Adipocyte (in vitro differentiated cells): Measurements from ENCODE around the gene HGF.
A peak's percentile ranks its signal among the peaks of the same experiment; 100 is the strongest.

Source experiments
- DNase-seq: peaks from one replicate; pipeline ENCODE4 v3.0.0-alpha.2; 2015; ENCODE audit warnings: low read depth
- H3K27me3 ChIP-seq: replicated peaks from 2 replicates; pipeline ENCODE4 v1.7.0; 2013; ENCODE audit warnings: mild to moderate bottlenecking, low read length, moderate library complexity; ENCODE audit not compliant: control insufficient read depth, insufficient read depth
- H3K36me3 ChIP-seq: 2 replicates; pipeline ENCODE4 v1.7.0; 2013; ENCODE audit warnings: low read length, mild to moderate bottlenecking, moderate library complexity; ENCODE audit not compliant: control insufficient read depth, insufficient read depth, severe bottlenecking
- H3K4me1 ChIP-seq: 2 replicates; pipeline ENCODE4 v1.7.0; 2013; ENCODE audit warnings: mild to moderate bottlenecking, low read length, moderate library complexity; ENCODE audit not compliant: control insufficient read depth, insufficient read depth
- H3K4me3 ChIP-seq: 2 replicates; pipeline ENCODE4 v1.7.0; 2013; ENCODE audit warnings: mild to moderate bottlenecking, low read length, moderate library complexity
- H3K9ac ChIP-seq: 2 replicates; pipeline ENCODE4 v1.7.0; 2013; ENCODE audit warnings: mild to moderate bottlenecking, low read length, moderate library complexity
- H3K9me3 ChIP-seq: 2 replicates; pipeline ENCODE4 v1.7.0; 2013; ENCODE audit warnings: mild to moderate bottlenecking, low read length, moderate library complexity; ENCODE audit not compliant: control insufficient read depth

The HGF gene

GRCh38 chr7:81690688-81691087 is 79.2 kb downstream of the HGF start:
- no peak for DNase-seq
- H3K9ac ChIP-seq, result no peak overlapping the region
- H3K36me3 ChIP-seq, result no peaks in the 10 kb centered on the region
- no peaks in the 10 kb centered on the region for H3K27me3 ChIP-seq
- no peak overlapping the region for H3K4me3 ChIP-seq
- no peaks in the 10 kb centered on the region for H3K9me3 ChIP-seq
- peaks cover 15% of the 10 kb centered on the region for H3K4me1 ChIP-seq

- H3K36me3 ChIP-seq, result no peaks in the 10 kb centered on the region
- no peak overlapping the region for H3K9ac ChIP-seq
- DNase-seq, result no peak
These were observed 79.6 kb downstream of the HGF start for GRCh38 chr7:81690251-81690650.

DNA sequence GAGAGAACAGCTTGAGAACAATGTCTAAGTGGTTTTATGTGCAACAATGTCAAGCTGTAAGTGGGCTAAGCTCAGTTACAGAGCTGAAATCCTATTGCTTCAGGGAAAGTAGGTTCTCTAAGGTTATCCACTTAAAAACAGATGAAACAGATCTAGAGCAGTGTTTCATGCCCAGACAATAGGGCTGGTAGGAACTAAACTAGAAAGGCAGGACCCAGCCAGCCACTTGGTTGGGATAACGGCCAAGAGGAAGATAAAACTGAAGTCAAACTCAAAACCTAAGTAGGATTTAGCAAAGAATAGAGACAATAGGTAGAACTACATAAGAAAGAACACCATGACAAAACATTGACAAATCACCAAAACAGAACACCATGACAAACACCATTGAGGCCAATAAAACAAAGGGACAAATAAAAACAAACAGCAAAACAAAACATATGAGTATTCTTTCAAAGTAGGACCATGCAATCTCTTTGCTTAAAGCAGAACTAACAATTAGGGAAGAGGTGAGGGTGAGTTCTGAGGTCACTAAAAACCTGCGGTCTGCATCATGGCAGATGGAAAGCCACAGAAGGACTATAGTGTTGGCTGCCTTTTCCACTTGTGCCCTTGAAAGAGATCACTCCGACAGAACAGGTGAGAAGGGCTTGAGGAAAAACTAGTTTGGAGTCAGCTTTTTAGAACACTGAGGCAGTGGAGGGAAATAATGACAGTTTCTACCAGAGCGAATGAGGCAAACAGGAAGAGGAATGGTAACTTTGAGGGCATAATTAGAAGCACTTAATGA is 81.0 kb downstream of the HGF start:
- H3K4me3 ChIP-seq, result no peak overlapping the region
- no peak overlapping the region for H3K9ac ChIP-seq
- no peak for DNase-seq
- no peaks in the 10 kb centered on the region for H3K9me3 ChIP-seq
- no peaks in the 10 kb centered on the region for H3K27me3 ChIP-seq
- no peaks in the 10 kb centered on the region for H3K36me3 ChIP-seq
- H3K4me1 ChIP-seq, result peaks cover 33% of the 10 kb centered on the region

More at GRCh38 chr7:81690251-81690650, 79.6 kb downstream of the HGF start:
- H3K4me1 ChIP-seq, result peaks cover 19% of the 10 kb centered on the region
- no peaks in the 10 kb centered on the region for H3K27me3 ChIP-seq
- H3K4me3 ChIP-seq, result no peak overlapping the region
- no peaks in the 10 kb centered on the region for H3K9me3 ChIP-seq

GRCh38 chr7:81687062-81687461 is 82.8 kb downstream of the HGF start:
- Histone ChIP-seq H3K4me3 (no peak overlapping the region), H3K9me3 (no peaks in the 10 kb centered on the region), H3K9ac (no peak overlapping the region), H3K36me3 (no peaks in the 10 kb centered on the region), H3K27me3 (no peaks in the 10 kb centered on the region), H3K4me1 (peaks cover 44% of the 10 kb centered on the region)
- DNase-seq, result peak; percentile 35

DNA sequence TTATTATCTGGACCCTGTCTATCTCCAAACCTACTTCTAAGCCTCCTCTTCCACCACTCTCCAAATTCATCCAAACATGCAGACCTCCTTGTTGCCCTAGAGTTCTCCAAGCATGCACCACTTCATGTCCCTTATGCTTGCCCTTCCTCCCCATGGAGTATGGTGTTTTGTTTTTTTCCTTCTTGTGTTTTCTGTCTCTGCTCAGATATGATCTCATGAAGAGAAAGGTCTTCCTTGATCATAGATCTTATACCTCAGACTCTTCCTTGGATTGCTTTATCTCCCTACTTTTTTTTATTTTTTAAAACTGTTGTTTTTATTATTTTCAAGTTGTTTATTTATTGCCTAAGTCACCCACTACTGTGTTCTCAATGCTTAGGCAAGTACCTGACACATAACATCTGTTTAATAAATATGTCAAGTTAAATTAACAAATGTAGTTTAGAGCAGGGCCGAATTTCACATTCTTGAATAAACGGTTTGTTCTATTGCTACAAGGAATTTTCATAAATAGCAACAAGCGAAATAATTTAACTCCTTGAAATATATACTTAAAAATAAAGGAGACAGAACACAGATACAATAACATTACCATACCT is 84.5 kb downstream of the HGF start:
- peak; percentile 66 for DNase-seq
- Histone ChIP-seq H3K27me3 (no peaks in the 10 kb centered on the region), H3K9ac (peak overlapping the region; percentile 8), H3K36me3 (no peaks in the 10 kb centered on the region), H3K4me1 (peaks cover 33% of the 10 kb centered on the region), H3K4me3 (peak overlapping the region; percentile 35), H3K9me3 (no peaks in the 10 kb centered on the region)

DNA sequence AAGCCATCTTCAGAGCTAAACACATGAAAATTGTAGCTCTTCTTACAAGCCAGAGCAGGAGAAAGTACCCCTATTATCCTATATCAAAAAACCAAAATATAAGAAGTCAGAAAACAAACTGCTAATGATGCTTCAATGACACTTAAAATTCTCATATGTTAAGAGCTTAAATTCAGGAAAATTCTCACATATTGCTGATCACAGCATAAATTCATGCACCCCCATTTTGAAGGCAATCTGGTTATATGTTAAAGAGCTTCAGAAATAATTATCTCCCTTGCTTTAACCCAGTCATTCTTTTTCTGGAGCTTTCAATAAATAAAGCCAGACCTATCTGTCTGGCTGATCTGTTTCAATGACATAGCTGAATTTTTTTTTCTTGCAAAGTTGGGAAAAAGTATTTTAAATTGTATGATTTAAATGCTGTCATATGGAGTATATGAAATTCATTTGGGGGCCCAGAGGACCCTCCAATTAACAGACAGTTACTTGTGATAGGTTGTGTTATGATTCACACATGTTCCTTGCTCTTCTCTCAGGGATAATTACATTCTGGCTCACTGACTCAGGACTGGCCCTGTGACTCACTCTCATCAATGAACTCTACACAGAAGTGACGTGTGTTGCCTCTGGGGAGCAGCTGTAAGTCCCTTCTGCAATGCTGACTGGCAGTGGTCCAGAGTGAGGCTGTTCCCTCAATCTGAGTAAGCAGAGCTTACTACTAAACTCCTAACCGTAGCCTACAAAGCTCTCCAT is 85.2 kb downstream of the HGF start:
- H3K9ac ChIP-seq, result peak overlapping the region; percentile 8
- peak overlapping the region; percentile 35 for H3K4me3 ChIP-seq
- no peaks in the 10 kb centered on the region for H3K27me3 ChIP-seq
- H3K4me1 ChIP-seq, result peaks cover 33% of the 10 kb centered on the region
- H3K9me3 ChIP-seq, result no peaks in the 10 kb centered on the region
- peak; percentile 99 for DNase-seq
- H3K36me3 ChIP-seq, result no peaks in the 10 kb centered on the region

- Histone ChIP-seq H3K9me3 (no peaks in the 10 kb centered on the region), H3K9ac (no peak overlapping the region), H3K4me1 (peaks cover 33% of the 10 kb centered on the region), H3K36me3 (no peaks in the 10 kb centered on the region), H3K4me3 (no peak overlapping the region), H3K27me3 (no peaks in the 10 kb centered on the region)
- DNase-seq, result no peak
These were observed 85.8 kb downstream of the HGF start for GRCh38 chr7:81684033-81684432.

- Histone ChIP-seq H3K9ac (no peak overlapping the region), H3K4me1 (peaks cover 33% of the 10 kb centered on the region), H3K36me3 (no peaks in the 10 kb centered on the region), H3K9me3 (no peaks in the 10 kb centered on the region), H3K27me3 (no peaks in the 10 kb centered on the region), H3K4me3 (no peak overlapping the region)
- DNase-seq, result no peak
These were observed 87.0 kb downstream of the HGF start for GRCh38 chr7:81682873-81683272.

GRCh38 chr7:81680120-81680519 is 89.7 kb downstream of the HGF start:
- DNase-seq, result no peak
- Histone ChIP-seq H3K4me1 (peaks cover 36% of the 10 kb centered on the region), H3K9ac (no peak overlapping the region), H3K9me3 (no peaks in the 10 kb centered on the region), H3K36me3 (no peaks in the 10 kb centered on the region), H3K27me3 (no peaks in the 10 kb centered on the region), H3K4me3 (no peak overlapping the region)

DNA sequence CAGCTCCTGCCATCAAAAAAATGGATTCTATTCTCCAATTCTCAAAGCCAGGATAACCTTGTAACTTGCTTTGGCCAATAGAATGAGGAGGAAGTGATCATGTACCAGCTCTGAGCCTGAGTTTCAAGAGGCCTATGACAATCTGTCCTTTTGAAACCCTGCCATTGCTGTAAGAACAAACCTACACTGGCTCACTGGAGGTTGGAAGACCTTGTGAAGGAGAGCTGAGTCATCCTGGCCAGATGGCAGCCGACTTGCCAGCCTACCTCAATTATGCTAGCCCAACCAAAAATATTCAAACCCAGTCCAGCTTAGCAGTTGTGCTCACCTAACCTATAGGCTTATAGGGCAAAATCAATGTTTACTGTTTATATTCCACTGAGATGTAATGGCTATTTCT is 93.0 kb downstream of the HGF start:
- no peaks in the 10 kb centered on the region for H3K36me3 ChIP-seq
- H3K9ac ChIP-seq, result no peak overlapping the region
- H3K4me1 ChIP-seq, result peaks cover 11% of the 10 kb centered on the region
- no peak overlapping the region for H3K4me3 ChIP-seq
- no peaks in the 10 kb centered on the region for H3K27me3 ChIP-seq
- DNase-seq, result peak; percentile 30
- no peaks in the 10 kb centered on the region for H3K9me3 ChIP-seq

GRCh38 chr7:81676105-81676811 is 93.6 kb downstream of the HGF start:
- H3K27me3 ChIP-seq, result no peaks in the 10 kb centered on the region
- no peak overlapping the region for H3K4me3 ChIP-seq
- no peak overlapping the region for H3K9ac ChIP-seq
- DNase-seq, result peak; percentile 47
- no peaks in the 10 kb centered on the region for H3K9me3 ChIP-seq
- H3K36me3 ChIP-seq, result no peaks in the 10 kb centered on the region
- peaks cover 11% of the 10 kb centered on the region for H3K4me1 ChIP-seq
